Upper lobe of left lung (tissue), 6 donors: ENCODE data around the gene POLD1. TPM values are rescaled to one million over a fixed set of nuclear protein-coding genes. Genes with fewer than 3 reads are reported as not detected.

Experiments used
- total RNA-seq, 6 donors: library from RNA; depleted of rRNA in 4 of 6; stranded (reverse); fragments of >200 nt in 4 of 6; gene quantifications; one replicate each; pipeline versions ENCODE4 v1.1.0 to v1.2.1, GENCODE V29; 2016 to 2021
- donor health status: DM: no; HTN: no; CAD: no; lungs with moderate emphysema.
- donor health status: DM: no; HTN: yes; CAD: no; lungs with severe emphysema.

POLD1 gene
- total RNA-seq, 6 donors from 2014 or later: 20.5 to 66.0 (median 44.0) TPM

Other genes with a start within 250 kb of the POLD1 start
- gene IZUMO2, start 221.1 kb upstream of the POLD1 start, total RNA-seq: not detected
- gene MYH14, start 180.7 kb upstream of the POLD1 start, total RNA-seq: 100 to 1,000 TPM; 145 to 351 (median 208) TPM
- 10 to 100 TPM in 4 of 6 donors, 1 to 10 TPM in 2; 3.8 to 15.7 (median 12.2) TPM for gene KCNC3, start 55.0 kb upstream of the POLD1 start, total RNA-seq
- 1,000 to 10,000 TPM; 1,043 to 3,140 (median 1,660) TPM for gene NAPSA, start 18.7 kb upstream of the POLD1 start, total RNA-seq
- gene NR1H2, start 7.9 kb upstream of the POLD1 start, total RNA-seq: 100 to 1,000 TPM in 4 of 6 donors, 10 to 100 TPM in 2; 98.3 to 170 (median 123) TPM
- 1 to 10 TPM in 1 of 6 donors, under 1 TPM in 3, not detected in 2; 0.13 to 2.1 (median 0.56) TPM for gene SPIB, start 34.6 kb downstream of the POLD1 start, total RNA-seq
- under 1 TPM in 2 of 6 donors, not detected in 4; 0.09 to 0.17 TPM for gene MYBPC2, start 48.5 kb downstream of the POLD1 start, total RNA-seq
- gene EMC10, start 92.2 kb downstream of the POLD1 start, total RNA-seq: 100 to 1,000 TPM in 4 of 6 donors, 10 to 100 TPM in 2; 83.8 to 155 (median 121) TPM
- gene GARIN5A, start 92.5 kb downstream of the POLD1 start, total RNA-seq: 10 to 100 TPM in 1 of 6 donors, 1 to 10 TPM in 4, not detected in 1; 2.4 to 10.1 (median 3.0) TPM
- 10 to 100 TPM; 22.6 to 59.2 (median 40.1) TPM for gene JOSD2, start 126.8 kb downstream of the POLD1 start, total RNA-seq
- gene ASPDH, start 129.6 kb downstream of the POLD1 start, total RNA-seq: not detected
- gene LRRC4B, start 184.1 kb downstream of the POLD1 start, total RNA-seq: 1 to 10 TPM in 4 of 6 donors, under 1 TPM in 2; 0.69 to 5.1 (median 1.7) TPM